ENCODE results near the gene BABAM2. TPM values are rescaled to one million over a fixed set of nuclear protein-coding genes. Genes with fewer than 3 reads are reported as not detected.

Gene BABAM2
- total and polyA plus RNA-seq, 9 of the 15 experiments (the other 6 are each of a cell fraction or from before 2014, with no cell fraction given): 10.9 to 37.4 (median 25.6) TPM

- Histone ChIP-seq H3K36me3 (ENCODE audit: control insufficient read depth, insufficient read depth, low read length) (no peaks in the 10 kb centered on the region), H3K4me1 (replicated peaks in 1 of 2; ENCODE audit: control insufficient read depth in 2 of 2, insufficient read depth in 2 of 2, low read length in 2 of 2) (peaks cover 27 to 28% of the 10 kb centered on the region in 2 experiments), H3K9ac (ENCODE audit: insufficient read depth in 1 of 2, low read depth in 2 of 2, low read length in 2 of 2) (no peak overlapping the region; a peak in 1 of 4 replicates), H3K27me3 (ENCODE audit: control insufficient read depth in 2 of 2, insufficient read depth in 2 of 2, low read length in 2 of 2) (no peaks in the 10 kb centered on the region; a peak in 1 of 5 replicates), H3K9me3 (replicated peaks; ENCODE audit: control insufficient read depth, insufficient read depth, low read depth, low read length) (no peaks in the 10 kb centered on the region), H3K79me2 (ENCODE audit: control insufficient read depth, insufficient read depth, low read length) (no peaks in the 10 kb centered on the region), H4K20me1 (replicated peaks; ENCODE audit: control insufficient read depth, insufficient read depth, low read length) (no peaks in the 10 kb centered on the region), H3K4me3 (no peak overlapping the region), H2AFZ (ENCODE audit: low read depth, low read length) (no peak overlapping the region), H3K4me2 (ENCODE audit: insufficient read depth, low read length) (no peak overlapping the region), H3K9me1 (ENCODE audit: control insufficient read depth, insufficient read depth, low read length) (no peaks in the 10 kb centered on the region), H3K27ac (ENCODE audit: extremely low read depth, low read depth, low read length) (no peak overlapping the region)
- no peak for FAIRE-seq
- TF ChIP-seq, protein P1, sequence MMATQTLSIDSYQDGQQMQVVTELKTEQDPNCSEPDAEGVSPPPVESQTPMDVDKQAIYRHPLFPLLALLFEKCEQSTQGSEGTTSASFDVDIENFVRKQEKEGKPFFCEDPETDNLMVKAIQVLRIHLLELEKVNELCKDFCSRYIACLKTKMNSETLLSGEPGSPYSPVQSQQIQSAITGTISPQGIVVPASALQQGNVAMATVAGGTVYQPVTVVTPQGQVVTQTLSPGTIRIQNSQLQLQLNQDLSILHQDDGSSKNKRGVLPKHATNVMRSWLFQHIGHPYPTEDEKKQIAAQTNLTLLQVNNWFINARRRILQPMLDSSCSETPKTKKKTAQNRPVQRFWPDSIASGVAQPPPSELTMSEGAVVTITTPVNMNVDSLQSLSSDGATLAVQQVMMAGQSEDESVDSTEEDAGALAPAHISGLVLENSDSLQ (IDR thresholded peaks at IDR 0.05): peak; percentile 43
- TF ChIP-seq SETDB1 (IDR thresholded peaks at IDR 0.05; ENCODE audit: low read length): no peak
- TF ChIP-seq ZNF143 (CRISPR knock-in tag; IDR thresholded peaks at IDR 0.05): no peak
- no peak for TF ChIP-seq CBFA2T3 (IDR thresholded peaks at IDR 0.05)
- TF ChIP-seq SMAD3 (CRISPR knock-in tag; conservative IDR thresholded peaks at IDR 0.05): no peak
- intact Hi-C loops (cut with micrococcal nuclease) (no loop called here), in situ Hi-C loops (cut with MboI) (no loop called here)
- no TSS peak for BruUV-seq (replicated peaks)
- ChIA-PET POLR2A (interaction anchor here (0.6 to 1.4 kb wide), 2 partner anchors 14 to 28 kb away, joined by 4 to 6 read pairs; no protein-coding TSS in a partner anchor), CTCF (ENCODE audit: low intra/inter-chr PET ratio) (no interaction called here)
- no peak for DNase-seq (ENCODE audit: extremely low read depth in 1 of 4, low spot score in 3 of 4)
- no peak for ATAC-seq
- 65% methylated on average over 5 of the region's 5 CpGs for WGBS (ENCODE audit: insufficient coverage, low coverage, missing lambda C conversion rate)
Observed at GRCh38 chr2:28369358-28369757, 478.8 kb downstream of the BABAM2 start.

- ATAC-seq: no peak
- DNase-seq (ENCODE audit: extremely low read depth in 1 of 4, low spot score in 3 of 4): no peak
- no peaks in the 10 kb centered on the region for H3K36me3 ChIP-seq (ENCODE audit: control insufficient read depth, insufficient read depth, low read length)
- no peaks in the 10 kb centered on the region for H3K9me1 ChIP-seq (ENCODE audit: control insufficient read depth, insufficient read depth, low read length)
- no peaks in the 10 kb centered on the region for H3K79me2 ChIP-seq (ENCODE audit: control insufficient read depth, insufficient read depth, low read length)
- no peaks in the 10 kb centered on the region for H4K20me1 ChIP-seq (replicated peaks; ENCODE audit: control insufficient read depth, insufficient read depth, low read length)
- H3K9ac ChIP-seq (ENCODE audit: insufficient read depth in 1 of 2, low read depth in 2 of 2, low read length in 2 of 2): no peak overlapping the region
- H3K9me3 ChIP-seq (replicated peaks; ENCODE audit: control insufficient read depth, insufficient read depth, low read depth, low read length): no peaks in the 10 kb centered on the region
- ChIA-PET CTCF (ENCODE audit: low intra/inter-chr PET ratio) (no interaction called here), POLR2A (no interaction called here)
- WGBS (ENCODE audit: insufficient coverage, low coverage, missing lambda C conversion rate): 28% methylated on average over 3 of the region's 3 CpGs
- H3K27ac ChIP-seq (ENCODE audit: extremely low read depth, low read depth, low read length): no peak overlapping the region
- peaks cover 24 to 26% of the 10 kb centered on the region in 2 experiments for H3K4me1 ChIP-seq (replicated peaks in 1 of 2; ENCODE audit: control insufficient read depth in 2 of 2, insufficient read depth in 2 of 2, low read length in 2 of 2)
- H3K27me3 ChIP-seq (ENCODE audit: control insufficient read depth in 2 of 2, insufficient read depth in 2 of 2, low read length in 2 of 2): no peaks in the 10 kb centered on the region; a peak in 1 of 5 replicates
- no peak overlapping the region for H2AFZ ChIP-seq (ENCODE audit: low read depth, low read length)
- intact Hi-C loops (cut with micrococcal nuclease) (no loop called here), in situ Hi-C loops (cut with MboI) (no loop called here)
- FAIRE-seq: no peak
- no TSS peak for BruUV-seq (replicated peaks)
- H3K4me3 ChIP-seq: no peak overlapping the region
- H3K4me2 ChIP-seq (ENCODE audit: insufficient read depth, low read length): no peak overlapping the region
- TF ChIP-seq MECOM (CRISPR knock-in tag; IDR thresholded peaks at IDR 0.05): no peak
- TF ChIP-seq, protein P2, sequence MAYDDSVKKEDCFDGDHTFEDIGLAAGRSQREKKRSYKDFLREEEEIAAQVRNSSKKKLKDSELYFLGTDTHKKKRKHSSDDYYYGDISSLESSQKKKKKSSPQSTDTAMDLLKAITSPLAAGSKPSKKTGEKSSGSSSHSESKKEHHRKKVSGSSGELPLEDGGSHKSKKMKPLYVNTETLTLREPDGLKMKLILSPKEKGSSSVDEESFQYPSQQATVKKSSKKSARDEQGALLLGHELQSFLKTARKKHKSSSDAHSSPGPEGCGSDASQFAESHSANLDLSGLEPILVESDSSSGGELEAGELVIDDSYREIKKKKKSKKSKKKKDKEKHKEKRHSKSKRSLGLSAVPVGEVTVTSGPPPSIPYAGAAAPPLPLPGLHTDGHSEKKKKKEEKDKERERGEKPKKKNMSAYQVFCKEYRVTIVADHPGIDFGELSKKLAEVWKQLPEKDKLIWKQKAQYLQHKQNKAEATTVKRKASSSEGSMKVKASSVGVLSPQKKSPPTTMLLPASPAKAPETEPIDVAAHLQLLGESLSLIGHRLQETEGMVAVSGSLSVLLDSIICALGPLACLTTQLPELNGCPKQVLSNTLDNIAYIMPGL (CRISPR knock-in tag; IDR thresholded peaks at IDR 0.05): no peak
Observed at GRCh38 chr2:28370354-28370753, 479.8 kb downstream of the BABAM2 start.
